T-cell (primary cell): Measurements from ENCODE around the gene ASCL3. TPM values are rescaled to one million over a fixed set of nuclear protein-coding genes. Genes with fewer than 3 reads are reported as not detected.
"Not testable (repeated sequence)": the region's sequence is repeated elsewhere in the genome, so short reads cannot be mapped to it uniquely, and the experiment has no call there.

Source experiments
- ATAC-seq, 4 experiments: fragments of 200-7000 bp in 3 of 4; fragments of 150-1000 bp in 1 of 4; cut with Tn5 transposase; replicated peaks in 1 of 4; 1 replicate in 3 of 4; 2 replicates in 1 of 4; pipeline ENCODE4 v1.10.0; 2021; ENCODE audit warnings: moderate library complexity in 3 of 4, mild to moderate bottlenecking in 2 of 4, moderate number of reproducible peaks in 1 of 4
- CTCF ChIA-PET, 2 donors: fragments of 300-600 bp; sonication (Branson Sonifier 250); formaldehyde crosslinking; loops; one replicate each; lab custom pipeline; 2022; ENCODE audit warnings: antibody characterized with exemption in 2 of 2; lab: Charles Lee
- POLR2A ChIA-PET, 2 donors: fragments of 300-600 bp; sonication (Branson Sonifier 250); formaldehyde crosslinking; loops; one replicate each; lab custom pipeline; 2022; ENCODE audit warnings: antibody characterized with exemption in 2 of 2; lab: Charles Lee
- DNase-seq, 35 experiments: peaks; one replicate each; pipeline versions ENCODE4 v3.0.0 to v3.0.0-alpha.2; 2013 to 2023
- H3K27ac ChIP-seq: one replicate; pipeline ENCODE4 v1.5.1; 2013; ENCODE audit warnings: low read length
- H3K27me3 ChIP-seq, 2 experiments: replicated peaks in 1 of 2; 1 replicate in 1 of 2; 2 replicates in 1 of 2; pipeline versions ENCODE4 v1.6.1 to v1.7.0; 2013; ENCODE audit warnings: low read length in 1 of 2, mixed read lengths in 1 of 2; ENCODE audit not compliant: control insufficient read depth in 2 of 2, insufficient read depth in 2 of 2; ENCODE audit errors: extremely low read depth in 1 of 2
- H3K36me3 ChIP-seq, 2 donors: 1 replicate in 1 of 2; 2 replicates in 1 of 2; pipeline versions ENCODE4 v1.6.1 to v1.7.0; 2013; ENCODE audit warnings: low read length in 1 of 2; ENCODE audit not compliant: control insufficient read depth in 2 of 2, insufficient read depth in 1 of 2; ENCODE audit errors: extremely low read depth in 1 of 2
- H3K4me1 ChIP-seq, 2 experiments: 1 replicate in 1 of 2; 2 replicates in 1 of 2; pipeline versions ENCODE4 v1.6.1 to v1.7.0; 2013; ENCODE audit warnings: low read length in 2 of 2, mixed read lengths in 1 of 2; ENCODE audit not compliant: insufficient read depth in 2 of 2, control insufficient read depth in 1 of 2; ENCODE audit errors: extremely low read depth in 1 of 2
- H3K4me3 ChIP-seq, 2 donors: 1 replicate in 1 of 2; 2 replicates in 1 of 2; pipeline versions ENCODE4 v1.5.1 to v1.7.0; 2013; ENCODE audit warnings: mild to moderate bottlenecking in 2 of 2, low read length in 1 of 2, moderate library complexity in 1 of 2; ENCODE audit not compliant: control insufficient read depth in 1 of 2; ENCODE audit errors: extremely low read depth in 1 of 2
- H3K9me3 ChIP-seq: 2 replicates; pipeline ENCODE4 v1.7.0; 2013
- H3K27ac Mint-ChIP-seq, 2 donors: one replicate each; pipeline ENCODE4 v1.8.0; 2020 to 2021; ENCODE audit warnings: mild to moderate bottlenecking in 2 of 2, mixed read lengths in 2 of 2
- H3K27me3 Mint-ChIP-seq, 2 donors: one replicate each; pipeline ENCODE4 v1.8.0; 2021 to 2022; ENCODE audit warnings: mixed read lengths in 2 of 2
- H3K36me3 Mint-ChIP-seq: one replicate; pipeline ENCODE4 v1.8.0; 2021; ENCODE audit warnings: mixed read lengths
- H3K4me1 Mint-ChIP-seq, 3 donors: one replicate each; pipeline ENCODE4 v1.8.0; 2020 to 2022; ENCODE audit warnings: mixed read lengths in 3 of 3, mild to moderate bottlenecking in 1 of 3
- H3K4me3 Mint-ChIP-seq, 3 donors: one replicate each; pipeline ENCODE4 v1.8.0; 2020 to 2022; ENCODE audit warnings: mild to moderate bottlenecking in 3 of 3, mixed read lengths in 3 of 3, moderate library complexity in 3 of 3
- H3K9me3 Mint-ChIP-seq, 3 donors: one replicate each; pipeline ENCODE4 v1.8.0; 2020 to 2022; ENCODE audit warnings: mixed read lengths in 3 of 3
- WGBS: methylation state at CpG from one replicate; pipeline ENCODE4 v1.1.5; 2013; ENCODE audit warnings: missing lambda C conversion rate; ENCODE audit not compliant: insufficient coverage; 5-methylcytosine and 5-hydroxymethylcytosine counted together
- total RNA-seq, 35 experiments: library from RNA in 6 of 35; stranded (reverse) in 6 of 35; fragments of 120-200 nt in 1 of 35; gene quantifications; one replicate each; pipeline versions ENCODE4 v1.2.1 to v1.2.4 and lab custom pipeline; 2013 to 2026

The ASCL3 gene
- total RNA-seq, 5 donors from 2014 or later (not counting 1 experiment from before 2014, with no cell fraction given), result not detected

DNA sequence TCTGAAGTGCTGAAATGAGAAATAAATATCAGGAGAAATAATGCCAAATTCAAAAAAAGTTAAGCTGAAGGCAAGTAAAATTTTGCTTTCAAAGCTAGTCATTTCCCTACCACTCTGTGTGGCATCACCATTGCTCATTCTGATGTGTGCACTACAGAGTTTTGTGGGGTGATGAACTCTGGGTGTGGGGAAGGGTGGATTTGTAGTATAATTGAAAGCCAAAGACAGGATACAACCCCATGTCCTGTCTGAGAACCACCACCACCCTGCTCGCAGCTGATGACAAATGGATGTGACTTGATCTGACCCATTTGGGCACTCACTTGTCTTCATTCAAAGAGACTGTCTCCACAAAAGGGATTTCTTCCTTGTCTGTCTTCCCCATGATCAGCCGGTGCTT, 40.7 kb upstream of the ASCL3 start:
- no peaks in the 10 kb centered on the region for H3K36me3 ChIP-seq
- no peaks in the 10 kb centered on the region for H3K4me1 ChIP-seq
- DNase-seq, result no peak
- Mint-ChIP-seq H3K36me3 (peaks cover 4% of the 10 kb centered on the region), H3K9me3 (no peaks in the 10 kb centered on the region), H3K27me3 (peaks cover 4% of the 10 kb centered on the region in 2 donors), H3K27ac (no peak overlapping the region), H3K4me3 (no peak overlapping the region), H3K4me1 (no peaks in the 10 kb centered on the region)
- ChIA-PET POLR2A (no interaction called here), CTCF (no interaction called here)
- no peak for ATAC-seq
- H3K27ac ChIP-seq, result no peak overlapping the region
- WGBS, result no CpG with 5 or more reads among the region's 2 CpGs
- no peak overlapping the region for H3K4me3 ChIP-seq
- no peaks in the 10 kb centered on the region for H3K27me3 ChIP-seq
- no peaks in the 10 kb centered on the region for H3K9me3 ChIP-seq

- Mint-ChIP-seq H3K4me1 (no peaks in the 10 kb centered on the region), H3K27ac (no peak overlapping the region), H3K4me3 (no peak overlapping the region), H3K27me3 (no peaks in the 10 kb centered on the region), H3K9me3 (no peaks in the 10 kb centered on the region), H3K36me3 (peaks cover 4% of the 10 kb centered on the region)
- H3K4me1 ChIP-seq, result no peaks in the 10 kb centered on the region
- no peak overlapping the region for H3K27ac ChIP-seq
- H3K27me3 ChIP-seq, result no peaks in the 10 kb centered on the region
- H3K36me3 ChIP-seq, result no peaks in the 10 kb centered on the region
- ATAC-seq (no peak), DNase-seq (no peak)
- H3K9me3 ChIP-seq, result no peaks in the 10 kb centered on the region
- WGBS, result no CpG with 5 or more reads among the region's 3 CpGs
- no peak overlapping the region for H3K4me3 ChIP-seq
- CTCF ChIA-PET, result no interaction called here
- POLR2A ChIA-PET, result no interaction called here
Observed at GRCh38 chr11:8980485-8980884, 37.7 kb upstream of the ASCL3 start.

GRCh38 chr11:8979365-8979764, 36.5 kb upstream of the ASCL3 start:
- DNase-seq, H3K27me3 Mint-ChIP-seq, H3K4me1 Mint-ChIP-seq, H3K4me3 Mint-ChIP-seq, H3K27ac Mint-ChIP-seq, H3K4me3 ChIP-seq, H3K36me3 Mint-ChIP-seq, ATAC-seq, H3K4me1 ChIP-seq, POLR2A ChIA-PET, H3K9me3 ChIP-seq, H3K27ac ChIP-seq, H3K27me3 ChIP-seq, CTCF ChIA-PET, H3K36me3 ChIP-seq, H3K9me3 Mint-ChIP-seq: not testable (repeated sequence)
- WGBS, result no CpG with 5 or more reads among the region's 7 CpGs

GRCh38 chr11:8973121-8973520, 30.3 kb upstream of the ASCL3 start:
- H3K4me1 Mint-ChIP-seq, result no peaks in the 10 kb centered on the region
- WGBS, result 58% methylated on average over 2 of the region's 3 CpGs
- no peaks in the 10 kb centered on the region for H3K4me1 ChIP-seq

DNA sequence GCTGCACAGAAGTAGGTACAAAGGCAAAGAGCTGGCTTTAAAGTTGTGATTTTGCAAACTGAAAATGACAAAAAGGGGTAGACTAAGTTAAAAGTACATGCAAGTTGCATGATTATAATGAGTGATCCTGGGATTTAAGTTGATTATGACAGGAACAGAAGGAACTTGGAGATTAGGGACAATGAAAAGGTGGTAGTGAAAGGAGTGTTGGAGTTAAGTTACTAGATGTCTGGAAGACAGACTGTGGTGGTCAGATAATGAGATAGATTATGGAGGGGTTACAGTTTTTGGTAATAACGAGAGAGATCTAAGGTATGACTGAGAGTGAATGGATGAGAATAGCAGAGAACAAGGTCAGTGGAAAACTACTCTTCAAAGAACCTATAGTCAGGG, 29.1 kb upstream of the ASCL3 start:
- Histone ChIP-seq H3K9me3 (no peaks in the 10 kb centered on the region), H3K27ac (no peak overlapping the region), H3K36me3 (peaks cover 0 to 4% of the 10 kb centered on the region in 2 donors), H3K4me1 (no peaks in the 10 kb centered on the region), H3K27me3 (no peaks in the 10 kb centered on the region), H3K4me3 (no peak overlapping the region)
- Mint-ChIP-seq H3K27me3 (no peaks in the 10 kb centered on the region), H3K4me1 (no peaks in the 10 kb centered on the region), H3K4me3 (no peak overlapping the region), H3K9me3 (no peaks in the 10 kb centered on the region), H3K36me3 (peaks cover 4% of the 10 kb centered on the region), H3K27ac (no peak overlapping the region)
- no CpG with 5 or more reads among the region's 1 CpG for WGBS
- DNase-seq (no peak), ATAC-seq (no peak)
- CTCF ChIA-PET, result no interaction called here
- POLR2A ChIA-PET, result no interaction called here

More at GRCh38 chr11:8973121-8973520, 30.3 kb upstream of the ASCL3 start:
- DNase-seq (no peak), ATAC-seq (no peak)
- ChIA-PET CTCF (no interaction called here), POLR2A (no interaction called here)
- peaks cover 4% of the 10 kb centered on the region for H3K36me3 Mint-ChIP-seq
- no peaks in the 10 kb centered on the region for H3K9me3 Mint-ChIP-seq
- Histone ChIP-seq H3K4me3 (no peak overlapping the region), H3K9me3 (no peaks in the 10 kb centered on the region), H3K27me3 (no peaks in the 10 kb centered on the region), H3K27ac (no peak overlapping the region), H3K36me3 (no peaks in the 10 kb centered on the region)
- no peaks in the 10 kb centered on the region for H3K27me3 Mint-ChIP-seq
- no peak overlapping the region for H3K4me3 Mint-ChIP-seq
- no peak overlapping the region for H3K27ac Mint-ChIP-seq

DNA sequence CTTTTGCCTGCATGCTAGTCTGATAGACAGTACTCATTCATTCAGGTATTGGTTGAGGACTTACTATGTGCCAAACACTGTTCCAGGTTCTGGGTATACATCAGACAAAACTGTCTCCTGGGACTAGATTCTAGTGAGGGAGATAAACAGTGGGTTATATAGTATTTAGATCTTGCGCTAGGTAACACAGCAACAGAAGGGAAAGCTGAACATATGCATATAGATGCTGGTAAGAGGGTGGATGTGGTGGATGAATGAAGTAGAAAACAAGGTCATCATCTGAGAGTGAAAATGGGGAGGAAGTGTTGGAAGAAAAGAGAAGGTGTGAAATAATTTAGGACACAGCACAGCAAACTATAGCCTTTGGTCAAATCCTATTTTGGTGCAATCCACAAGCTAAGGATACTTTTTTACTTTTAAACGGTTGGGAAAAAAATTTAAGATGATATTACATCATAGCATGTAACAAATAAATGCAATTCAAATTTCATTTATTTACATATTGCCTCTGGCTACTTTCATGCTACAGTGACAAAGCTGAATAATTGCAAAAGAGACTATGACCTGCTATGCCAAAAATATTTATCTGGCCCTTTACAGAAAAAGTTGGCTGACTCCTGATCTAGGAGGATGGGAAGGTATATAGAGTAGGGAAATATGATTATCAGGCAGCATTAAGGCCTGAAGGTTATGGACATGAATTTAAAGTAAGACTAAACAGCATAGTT, 28.5 kb upstream of the ASCL3 start:
- Histone ChIP-seq H3K27ac (no peak overlapping the region), H3K27me3 (no peaks in the 10 kb centered on the region), H3K4me3 (no peak overlapping the region), H3K36me3 (peaks cover 0 to 4% of the 10 kb centered on the region in 2 donors), H3K4me1 (no peaks in the 10 kb centered on the region), H3K9me3 (no peaks in the 10 kb centered on the region)
- ATAC-seq, result no peak
- no peaks in the 10 kb centered on the region for H3K27me3 Mint-ChIP-seq
- H3K4me3 Mint-ChIP-seq, result no peak overlapping the region
- 89% methylated on average over 1 of the region's 2 CpGs for WGBS
- ChIA-PET POLR2A (no interaction called here), CTCF (no interaction called here)
- peaks cover 0 to 2% (median 0%) of the 10 kb centered on the region in 3 donors for H3K4me1 Mint-ChIP-seq
- H3K9me3 Mint-ChIP-seq, result no peaks in the 10 kb centered on the region
- no peak for DNase-seq
- H3K27ac Mint-ChIP-seq, result no peak overlapping the region
- peaks cover 4% of the 10 kb centered on the region for H3K36me3 Mint-ChIP-seq
